K562 (cell line): Measurements from ENCODE around the gene FAM193A. TPM values are rescaled to one million over a fixed set of nuclear protein-coding genes. Genes with fewer than 3 reads are reported as not detected.

Experiments
- CTBP1 ChIP-seq: fragments of 450-650 bp; IDR thresholded peaks from 2 replicates; pipeline ENCODE4 v1.6.1; 2016; ENCODE audit warnings: borderline replicate concordance
- HDAC1 ChIP-seq, 2 experiments: fragments of 450-650 bp; IDR thresholded peaks; 2 replicates each; pipeline ENCODE4 v1.6.1; 2016 to 2017; ENCODE audit warnings: inconsistent platforms in 1 of 2, mild to moderate bottlenecking in 1 of 2, moderate library complexity in 1 of 2
- MGA ChIP-seq: fragments of 450-650 bp; IDR thresholded peaks from 2 replicates; pipeline ENCODE4 v1.6.1; 2016; ENCODE audit warnings: mild to moderate bottlenecking, moderate library complexity
- RBM39 ChIP-seq: fragments of 200-400 bp; formaldehyde crosslinking; optimal IDR thresholded peaks from 2 replicates; pipeline ENCODE3; 2018; ENCODE audit warnings: low read depth, low read length
- SMAD2 ChIP-seq: fragments of 150-350 bp; IDR thresholded peaks from 2 replicates; pipeline ENCODE4 v1.6.1; 2014; ENCODE audit warnings: low read depth, mild to moderate bottlenecking, low read length
- STAT5A ChIP-seq: IDR thresholded peaks from 2 replicates; pipeline ENCODE4 v1.6.1; 2012; ENCODE audit warnings: low read length, inconsistent platforms, borderline replicate concordance
- XRCC5 ChIP-seq: fragments of 200-400 bp; formaldehyde crosslinking; IDR thresholded peaks from 2 replicates; pipeline ENCODE4 v1.6.1; 2017; ENCODE audit warnings: low read depth, mild to moderate bottlenecking, low read length
- ZBTB5 ChIP-seq: fragments of 450-650 bp; IDR thresholded peaks from 2 replicates; pipeline ENCODE4 v1.6.1; 2017; ENCODE audit warnings: antibody characterized with exemption
- ZNF184 ChIP-seq: sonication (generic); formaldehyde crosslinking; IDR thresholded peaks from 2 replicates; pipeline ENCODE4 v1.5.0; 2020; ENCODE audit warnings: missing genetic modification reagents
- ZNF696 ChIP-seq: fragments of 250-450 bp; sonication (Bioruptor Pico); conservative IDR thresholded peaks from 2 replicates; pipeline ENCODE4 v1.4.0; 2020; ENCODE audit warnings: mild to moderate bottlenecking, moderate library complexity
- polyA plus RNA-seq, 8 experiments: library from polyadenylated mRNA; depleted of rRNA in 4 of 8; stranded (reverse) in 5 of 8; unstranded in 3 of 8; fragments of >200 nt; fragmentation: Nextera tagmentation in 2 of 8; fragmentation: Illumina TruSeq in 1 of 8; extraction: Ambion mirVana in 2 of 8; extraction: Trizol in 1 of 8; gene quantifications; 2 replicates each; pipeline versions ENCODE4 v1.2.1 to v1.2.3, GENCODE V29; 2011 to 2014; ENCODE audit warnings: inconsistent platforms in 1 of 8, missing spikeins in 1 of 8
- total RNA-seq, 7 experiments: library from RNA; depleted of rRNA in 6 of 7; stranded (reverse); fragments of >200 nt in 6 of 7; fragmentation: Illumina TruSeq in 2 of 7; extraction: Trizol in 2 of 7; gene quantifications; 2 replicates each; pipeline versions ENCODE4 v1.2.1 to v1.2.3, GENCODE V29; 2011 to 2021; ENCODE audit warnings: low replicate concordance in 1 of 7
- TF ChIP-seq, protein P1 (sequence below): fragments of 450-650 bp; IDR thresholded peaks from one replicate; pipeline ENCODE4 v1.6.1; 2018; ENCODE audit warnings: mild to moderate bottlenecking, moderate library complexity; ENCODE audit not compliant: partially characterized antibody

The FAM193A gene
- total and polyA plus RNA-seq, 9 of the 15 experiments (the other 6 are each of a cell fraction or from before 2014, with no cell fraction given), result 0.46 to 24.6 (median 9.6) TPM

GRCh38 chr4:2535376-2536192 lies 863 bp upstream of the FAM193A start (continued):
- TF ChIP-seq HDAC1 (IDR thresholded peaks at IDR 0.05) (0 out of 4 replicates have a peak, but pooled peaks of 1 of the 2 experiments have one; percentile 17), ZNF184 (CRISPR knock-in tag) (no peak), XRCC5 (no peak), STAT5A (no peak), RBM39 (no peak), ZBTB5 (no peak), SMAD2 (no peak), CTBP1 (no peak; the same call in 1 of the 2 replicates), ZNF696 (CRISPR knock-in tag) (no peak), MGA (no peak)
- TF ChIP-seq, protein P1, sequence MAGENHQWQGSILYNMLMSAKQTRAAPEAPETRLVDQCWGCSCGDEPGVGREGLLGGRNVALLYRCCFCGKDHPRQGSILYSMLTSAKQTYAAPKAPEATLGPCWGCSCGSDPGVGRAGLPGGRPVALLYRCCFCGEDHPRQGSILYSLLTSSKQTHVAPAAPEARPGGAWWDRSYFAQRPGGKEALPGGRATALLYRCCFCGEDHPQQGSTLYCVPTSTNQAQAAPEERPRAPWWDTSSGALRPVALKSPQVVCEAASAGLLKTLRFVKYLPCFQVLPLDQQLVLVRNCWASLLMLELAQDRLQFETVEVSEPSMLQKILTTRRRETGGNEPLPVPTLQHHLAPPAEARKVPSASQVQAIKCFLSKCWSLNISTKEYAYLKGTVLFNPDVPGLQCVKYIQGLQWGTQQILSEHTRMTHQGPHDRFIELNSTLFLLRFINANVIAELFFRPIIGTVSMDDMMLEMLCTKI, result no peak
